NCI-H146 (cell line): ENCODE data around the gene GPS1.

Experiments used
- DNase-seq: peaks from one replicate; lab custom pipeline; 2025; lab: John Stamatoyannopoulos, UW

GPS1 gene

GRCh38 chr17:82090549-82091263 is 39.0 kb downstream of the GPS1 start:
- no peak for DNase-seq

DNA sequence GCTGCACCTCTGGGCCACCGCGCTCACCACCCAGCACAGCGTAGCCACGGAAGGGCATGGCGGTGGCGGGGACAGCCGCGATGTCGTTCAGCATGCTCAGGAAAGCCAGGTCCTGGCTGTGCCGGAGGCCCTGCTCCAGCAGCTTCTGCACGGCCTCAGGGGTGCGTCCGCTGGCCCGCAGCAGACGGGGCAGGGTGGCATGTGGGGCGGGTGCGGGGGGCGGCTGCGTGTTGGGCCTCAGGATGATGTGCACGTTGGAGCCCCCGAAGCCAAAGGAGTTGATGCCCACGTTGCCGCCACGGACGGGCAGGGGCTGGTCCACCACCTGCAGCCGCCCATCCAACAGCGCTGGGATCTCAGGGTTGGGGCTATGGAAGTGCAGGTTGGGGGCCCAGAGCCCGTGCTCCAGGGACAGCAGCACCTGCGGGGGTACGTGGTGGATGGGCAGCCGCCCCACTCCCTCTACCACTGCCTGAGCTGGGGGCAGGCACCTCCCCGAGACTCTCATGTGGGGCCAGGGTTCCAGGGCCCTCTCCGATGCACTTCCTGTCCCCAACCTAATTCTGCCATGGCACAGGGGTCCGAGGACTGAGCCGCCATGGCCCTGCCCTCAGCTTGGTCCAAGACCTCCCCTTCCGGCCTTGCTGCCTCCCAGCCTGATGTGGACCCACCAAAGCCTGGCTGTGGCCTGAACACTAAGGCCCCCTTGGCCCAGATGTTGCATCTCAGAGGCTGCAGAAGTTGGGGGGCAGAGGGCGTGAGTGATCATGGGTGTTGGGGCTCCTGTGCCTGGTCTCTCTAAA is 39.8 kb downstream of the GPS1 start:
- DNase-seq: no peak

DNA sequence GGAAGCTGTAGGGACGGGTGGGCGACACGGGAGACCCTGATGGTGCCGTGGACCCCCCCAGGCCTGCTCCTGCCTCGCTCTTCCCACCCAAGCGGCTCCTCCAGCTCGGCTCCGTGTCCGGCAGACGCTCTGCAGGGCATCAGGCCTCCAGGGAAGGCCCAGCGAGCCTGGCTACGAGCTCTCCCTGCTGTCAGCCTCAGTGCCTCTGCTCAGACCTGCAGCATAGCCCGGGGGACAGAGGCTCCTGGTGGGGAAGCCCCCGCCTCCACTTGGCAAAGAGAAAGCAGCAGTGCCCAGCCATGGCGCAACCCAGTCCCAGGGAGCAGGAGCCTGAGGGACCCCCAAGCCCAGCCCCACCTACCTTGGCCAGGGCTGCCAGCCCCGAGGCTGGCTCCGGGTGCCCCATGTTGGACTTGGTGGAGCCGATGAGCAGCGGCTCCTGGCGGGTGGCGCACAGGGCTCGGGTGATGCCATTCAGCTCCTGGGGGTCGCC is 40.4 kb downstream of the GPS1 start:
- no peak for DNase-seq

DNA sequence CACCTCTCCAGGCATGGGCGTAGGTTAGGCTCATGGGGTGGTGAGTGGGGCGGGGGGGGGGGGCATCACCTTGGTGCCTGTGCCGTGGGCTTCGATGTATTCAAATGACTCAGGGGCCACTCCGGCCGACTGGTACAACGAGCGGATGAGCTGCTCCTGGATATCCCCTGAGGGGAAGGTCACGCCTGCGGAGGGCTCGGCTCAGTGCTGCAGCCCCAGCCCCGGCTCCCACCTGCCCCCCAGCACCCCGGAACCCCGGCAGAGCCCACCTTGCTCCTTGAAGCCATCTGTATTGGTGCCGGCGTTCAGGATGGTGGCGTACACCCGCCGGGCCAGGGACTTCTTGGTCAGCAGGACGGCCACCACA is 40.9 kb downstream of the GPS1 start:
- no peak for DNase-seq

- no peak for DNase-seq
These were observed 41.5 kb downstream of the GPS1 start for GRCh38 chr17:82092995-82093751.

DNA sequence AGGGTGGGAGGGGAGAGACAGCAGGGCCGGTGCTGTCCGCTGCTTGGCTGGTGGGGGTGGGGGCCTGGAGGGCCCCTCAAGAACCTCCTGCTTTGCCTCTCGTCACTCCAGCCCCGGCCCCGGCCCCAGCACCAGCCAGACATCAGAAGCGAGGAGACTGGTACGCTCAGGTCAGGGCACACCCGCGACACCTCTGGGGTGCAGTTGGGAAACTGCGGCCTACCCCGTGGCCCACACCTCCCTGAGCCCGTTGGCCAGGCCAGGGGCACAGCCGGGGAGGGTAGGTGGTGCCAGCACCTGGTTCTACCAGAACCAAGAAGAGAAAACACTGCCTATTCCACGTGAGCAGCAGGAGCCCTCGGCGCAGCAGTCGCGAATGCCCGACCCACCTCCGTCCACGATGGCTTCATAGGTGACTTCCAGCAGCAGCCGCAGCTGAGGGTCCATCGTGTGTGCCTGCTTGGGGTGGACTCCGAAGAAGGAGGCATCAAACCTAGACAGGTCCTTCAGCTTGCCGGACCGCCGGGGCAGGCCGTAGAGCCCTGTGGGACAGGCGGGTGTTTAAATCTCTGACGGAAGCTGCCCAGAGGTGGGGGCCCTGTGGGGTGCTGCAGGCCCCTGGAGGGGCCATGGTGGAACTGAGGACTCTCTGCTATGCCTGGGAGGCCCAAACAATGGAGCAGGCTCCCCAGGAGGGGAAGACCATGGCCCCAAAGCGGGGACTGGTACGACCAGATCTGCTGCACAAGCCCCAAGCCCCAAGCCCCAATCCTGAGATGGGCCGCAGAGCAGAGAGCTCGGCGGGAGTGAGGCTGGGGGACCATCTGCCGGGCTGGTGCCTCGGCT is 43.5 kb downstream of the GPS1 start:
- no peak for DNase-seq

GRCh38 chr17:82095777-82096708 is 44.3 kb downstream of the GPS1 start:
- DNase-seq: no peak

DNA sequence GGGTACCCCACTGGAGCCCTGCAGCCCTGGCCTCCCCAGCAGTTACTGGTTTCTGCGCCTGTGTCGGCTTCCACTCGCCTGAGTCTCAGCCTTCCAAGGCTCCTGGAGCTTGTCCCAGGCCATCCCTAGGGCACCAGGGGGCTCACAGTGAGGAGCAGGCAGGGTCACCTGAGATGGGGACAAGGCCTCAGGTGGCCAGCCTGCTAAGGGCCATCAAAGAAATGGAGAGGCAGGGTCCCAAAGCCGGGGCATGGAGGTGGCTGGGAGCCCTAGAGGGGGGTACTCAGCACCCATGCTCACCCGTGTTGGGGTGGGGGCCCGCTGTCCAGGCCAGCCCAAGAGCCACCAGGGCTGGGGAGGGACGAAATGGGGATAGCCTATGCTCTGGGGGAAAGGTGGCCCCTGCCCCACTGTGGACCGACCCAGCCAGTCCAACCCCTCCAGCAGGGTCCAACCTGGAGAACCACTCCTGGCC is 45.0 kb downstream of the GPS1 start:
- DNase-seq: no peak

DNA sequence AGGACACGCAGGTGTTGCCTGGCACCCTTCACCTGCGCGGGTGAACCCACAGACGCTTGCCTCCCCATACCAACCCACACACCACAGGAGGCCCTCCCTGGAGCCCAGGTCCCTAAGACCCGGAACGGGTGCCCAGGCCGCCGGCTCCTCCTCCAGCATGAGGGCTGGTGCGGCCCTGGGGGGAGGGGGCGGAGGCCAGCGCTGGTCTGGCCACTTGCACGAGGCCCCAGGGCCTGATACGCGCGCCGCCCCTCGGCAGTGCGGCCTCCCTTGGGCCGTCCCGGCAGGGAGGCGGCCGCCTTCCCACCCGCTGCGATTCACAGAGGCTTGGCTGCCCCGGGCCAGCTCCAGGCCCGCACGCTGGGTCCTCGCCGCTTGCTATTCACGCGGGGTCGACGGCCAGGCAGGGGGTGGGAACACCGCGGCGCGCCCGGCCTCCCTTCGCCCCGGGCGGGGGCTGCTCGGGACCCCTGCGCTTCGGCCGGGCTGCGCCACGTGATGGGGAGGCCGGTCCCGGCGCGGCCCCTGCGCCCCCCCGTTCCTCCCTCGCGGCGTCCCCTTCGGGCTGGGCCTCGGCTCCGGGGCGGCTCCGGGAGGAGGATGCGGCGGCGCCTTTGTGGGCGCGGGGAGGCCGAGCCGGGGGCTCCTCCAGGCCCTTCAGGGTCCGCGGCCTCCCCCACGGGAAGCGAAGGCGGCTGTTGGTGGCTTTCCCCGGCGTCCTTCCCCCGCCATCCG is 45.7 kb downstream of the GPS1 start:
- DNase-seq: peak; percentile 63

DNA sequence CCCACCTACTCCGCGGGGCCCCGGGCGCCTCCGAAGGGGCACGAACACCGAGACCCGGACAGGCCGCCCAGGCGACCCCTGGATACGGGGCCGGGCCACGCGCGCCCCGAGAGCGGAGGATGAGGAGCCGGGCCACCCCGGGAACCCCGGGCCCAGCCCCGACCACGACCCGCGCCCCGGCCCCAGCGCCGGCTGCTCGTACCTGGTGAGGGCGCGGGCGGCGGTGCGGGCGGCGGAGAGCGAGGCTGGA is 46.1 kb downstream of the GPS1 start:
- DNase-seq: no peak

DNA sequence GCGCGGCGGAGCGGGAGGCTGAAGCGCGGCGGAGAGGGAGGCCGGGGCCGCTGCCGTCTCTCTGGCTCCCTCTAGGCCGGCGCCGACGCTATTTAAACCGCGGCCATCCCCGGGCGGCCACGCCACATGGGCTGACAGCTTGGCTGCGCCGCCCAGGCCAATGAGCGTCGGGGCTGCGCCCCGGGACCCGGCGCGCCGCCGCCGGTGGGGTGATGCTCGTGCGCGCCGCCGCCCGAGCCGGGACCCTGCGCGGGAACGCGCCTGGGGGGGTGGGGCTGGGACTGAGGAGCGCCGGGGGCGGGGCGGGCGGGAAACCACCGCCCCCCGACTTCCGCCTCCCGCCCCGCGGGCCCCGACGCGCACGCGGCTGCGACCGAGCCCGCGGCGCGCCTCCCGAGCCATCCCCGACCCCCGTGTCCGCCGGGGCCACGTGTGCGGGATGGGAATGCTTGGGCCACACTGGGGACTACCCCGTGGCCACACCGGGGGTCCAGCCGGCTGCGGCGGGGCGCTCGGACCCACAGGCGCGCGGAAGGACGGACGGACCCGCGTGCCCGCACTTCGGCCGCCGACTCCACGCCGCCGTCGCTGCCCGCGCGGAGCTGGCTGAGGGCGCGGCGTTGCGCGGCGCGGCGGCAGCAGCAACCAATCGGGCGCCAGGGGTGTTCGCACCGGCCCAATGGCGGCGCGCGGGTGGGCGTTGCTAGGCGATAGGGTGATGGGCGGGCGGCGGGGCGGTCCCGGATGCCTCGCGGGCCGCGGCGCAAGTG is 46.7 kb downstream of the GPS1 start, which contains the start of gene FASN:
Gene FASN (minus strand): TSS at position 68 of the 770 bp plus-strand sequence. CDS start 1,791 bp downstream, outside the sequence.
- peak; percentile 95 for DNase-seq

DNA sequence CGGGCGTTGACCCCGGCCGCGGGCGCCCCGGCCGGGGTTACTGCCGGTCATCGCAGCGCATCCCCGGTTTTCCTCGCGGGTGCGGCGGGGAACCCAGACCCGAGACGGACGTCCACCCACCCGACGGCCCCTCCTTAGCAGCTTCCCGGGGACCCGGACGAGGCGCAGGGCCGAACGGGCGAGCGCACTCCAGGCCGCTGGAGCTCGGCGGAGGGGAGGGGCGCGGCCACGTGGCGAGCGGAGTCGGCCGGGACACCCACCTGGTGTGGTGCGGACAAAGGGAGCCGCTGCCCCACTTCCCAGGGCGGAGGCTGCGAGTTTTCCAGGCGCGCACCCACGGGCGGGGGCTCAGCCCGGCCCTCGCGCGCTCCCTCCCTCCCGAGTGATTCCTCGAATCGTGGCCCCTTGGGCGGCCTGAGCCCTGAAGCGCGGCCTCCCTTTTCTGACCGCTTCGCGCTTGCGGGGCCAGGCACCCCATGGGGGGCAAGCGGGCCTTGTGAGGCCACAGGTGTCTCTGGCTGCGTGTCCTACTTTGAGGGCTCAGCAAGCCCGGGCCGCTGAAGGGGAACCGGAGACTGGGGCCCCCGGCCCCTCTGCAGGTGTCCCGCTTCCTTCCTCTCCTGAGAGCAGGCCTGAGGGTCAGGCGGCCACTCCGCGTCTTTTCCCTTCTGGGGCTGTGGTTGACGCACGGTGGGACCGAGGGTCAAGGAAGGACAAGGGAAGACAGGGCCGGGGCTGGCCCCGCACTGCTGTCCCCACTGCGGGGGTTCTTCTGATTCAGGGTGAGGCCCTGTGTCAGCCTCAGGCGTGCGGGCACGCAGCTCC is 47.5 kb downstream of the GPS1 start:
- DNase-seq: peak; percentile 73

- DNase-seq: no peak
These were observed 49.0 kb downstream of the GPS1 start for GRCh38 chr17:82100502-82101298.

- no peak for DNase-seq
These were observed 49.6 kb downstream of the GPS1 start for GRCh38 chr17:82101301-82101715.

GRCh38 chr17:82101767-82102679 is 50.3 kb downstream of the GPS1 start:
- peak; percentile 51 for DNase-seq
